Dermis microvascular lymphatic vessel endothelial cell (primary cell): ENCODE measurements around the gene NDUFAF3. TPM values are rescaled to one million over a fixed set of nuclear protein-coding genes. Genes with fewer than 3 reads are reported as not detected.

Experiments
- DNase-seq, 2 donors: peaks; one replicate each; pipeline versions ENCODE4 v3.0.0 to v3.0.0-alpha.2; 2010; ENCODE audit warnings: low read depth in 2 of 2
- total RNA-seq: library from RNA; depleted of rRNA; stranded (reverse); fragments of >200 nt; gene quantifications from 2 replicates; pipeline ENCODE4 v1.2.1, GENCODE V29; 2014

NDUFAF3 gene
- total RNA-seq, 1 donor from 2014 or later: 52.9 TPM

DNA sequence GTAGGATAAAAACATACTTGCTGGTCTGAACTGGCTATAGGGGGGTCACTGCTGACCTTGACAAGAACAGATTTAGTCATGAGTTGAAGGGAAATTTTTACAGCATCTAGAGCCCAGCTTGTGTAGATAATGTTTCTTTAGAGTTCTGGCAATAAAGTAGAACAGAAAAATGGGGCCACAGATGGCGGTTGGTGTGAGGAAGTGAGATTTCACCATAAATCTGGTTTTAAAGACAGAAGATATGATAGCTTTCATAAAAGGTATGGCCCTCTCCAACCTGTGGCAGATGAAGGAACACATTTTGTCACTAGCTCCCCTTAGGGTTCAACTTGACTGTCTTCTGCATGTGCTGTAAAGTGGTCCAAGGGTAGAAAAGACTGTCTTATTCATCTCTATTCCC, 31.6 kb downstream of the NDUFAF3 start:
- no peak for DNase-seq

- DNase-seq: no peak
These were observed 32.5 kb downstream of the NDUFAF3 start for GRCh38 chr3:49054344-49054862.

DNA sequence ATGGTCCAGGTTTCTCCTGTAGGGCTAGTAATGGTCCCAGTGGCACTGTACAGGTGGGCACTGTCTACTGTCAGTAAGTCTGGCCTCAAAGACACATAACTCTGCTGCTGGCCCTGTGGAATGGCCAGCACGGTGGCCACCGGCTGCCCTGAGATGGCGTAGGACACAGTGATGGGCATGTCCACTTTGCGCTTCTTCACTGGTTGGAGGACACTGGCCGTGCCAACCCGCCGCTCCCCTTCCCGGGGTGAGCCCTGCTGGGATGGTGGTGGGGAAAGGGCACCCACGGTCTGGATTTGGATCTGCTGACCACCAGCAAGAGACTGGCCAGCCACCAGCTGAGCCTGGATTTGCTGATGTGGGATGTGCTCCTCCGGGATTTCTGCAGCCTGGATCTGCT, 35.3 kb downstream of the NDUFAF3 start:
- no peak for DNase-seq

GRCh38 chr3:49058011-49058410, 36.1 kb downstream of the NDUFAF3 start:
- DNase-seq: no peak

Other genes starting within 250 kb of the NDUFAF3 start
- 28.1 and 31.2 TPM in 2 replicates for gene PRKAR2A, start 174.2 kb upstream of the NDUFAF3 start, total RNA-seq
- gene SLC25A20, start 123.2 kb upstream of the NDUFAF3 start, total RNA-seq: 17.5 and 23.4 TPM in 2 replicates
- gene ARIH2, start 103.3 kb upstream of the NDUFAF3 start, total RNA-seq: 54.7 and 74.6 TPM in 2 replicates
- 4.5 and 4.7 TPM in 2 replicates for gene P4HTM, start 31.9 kb upstream of the NDUFAF3 start, total RNA-seq
- gene WDR6, start 14.7 kb upstream of the NDUFAF3 start, total RNA-seq: 72.4 and 108 TPM in 2 replicates
- 31.6 and 38.6 TPM in 2 replicates for gene DALRD3, start 3.5 kb upstream of the NDUFAF3 start, total RNA-seq
- gene IMPDH2, start 7.3 kb downstream of the NDUFAF3 start, total RNA-seq: 249 and 328 TPM in 2 replicates
- 52.0 and 54.0 TPM in 2 replicates for gene QRICH1, start 72.0 kb downstream of the NDUFAF3 start, total RNA-seq
- 339 and 536 TPM in 2 replicates for gene QARS1, start 82.6 kb downstream of the NDUFAF3 start, total RNA-seq
- gene USP19, start 98.7 kb downstream of the NDUFAF3 start, total RNA-seq: 30.4 and 41.0 TPM in 2 replicates
- gene LAMB2, start 110.9 kb downstream of the NDUFAF3 start, total RNA-seq: 657 and 1,145 TPM in 2 replicates
- 11.8 and 19.5 TPM in 2 replicates for gene CCDC71, start 144.2 kb downstream of the NDUFAF3 start, total RNA-seq
- gene KLHDC8B, start 149.5 kb downstream of the NDUFAF3 start, total RNA-seq: 47.4 and 78.3 TPM in 2 replicates